Fibroblast of skin of left biceps (primary cell): ENCODE data around the gene IRF3.
"Not testable (repeated sequence)": the region's sequence is repeated elsewhere in the genome, so short reads cannot be mapped to it uniquely, and the experiment has no call there.

ENCODE experiments used
- DNase-seq, 2 experiments: peaks; one replicate each; pipeline ENCODE4 v3.0.0-alpha.2; 2013; ENCODE audit warnings: low read depth in 2 of 2

IRF3 gene

DNA sequence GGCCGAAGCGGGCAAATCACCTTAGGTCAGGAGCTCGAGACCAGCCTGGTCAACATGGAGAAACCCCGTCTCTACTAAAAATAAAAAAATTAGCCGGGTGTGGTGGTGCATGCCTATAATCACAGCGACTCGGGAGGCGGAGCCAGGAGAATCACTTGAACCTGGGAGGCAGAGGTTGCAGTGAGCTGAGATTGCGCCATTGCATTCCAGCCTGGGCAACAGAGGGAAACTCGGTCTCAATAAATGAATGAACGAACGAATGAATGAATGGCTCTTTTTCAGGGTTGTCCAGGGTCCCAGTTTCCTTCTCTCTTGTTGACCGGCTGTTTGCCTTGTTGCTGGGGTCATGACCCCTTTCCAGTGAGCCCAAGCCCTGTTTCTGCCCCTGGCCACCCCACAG, 47.8 kb downstream of the IRF3 start:
- DNase-seq, result not testable (repeated sequence)

DNA sequence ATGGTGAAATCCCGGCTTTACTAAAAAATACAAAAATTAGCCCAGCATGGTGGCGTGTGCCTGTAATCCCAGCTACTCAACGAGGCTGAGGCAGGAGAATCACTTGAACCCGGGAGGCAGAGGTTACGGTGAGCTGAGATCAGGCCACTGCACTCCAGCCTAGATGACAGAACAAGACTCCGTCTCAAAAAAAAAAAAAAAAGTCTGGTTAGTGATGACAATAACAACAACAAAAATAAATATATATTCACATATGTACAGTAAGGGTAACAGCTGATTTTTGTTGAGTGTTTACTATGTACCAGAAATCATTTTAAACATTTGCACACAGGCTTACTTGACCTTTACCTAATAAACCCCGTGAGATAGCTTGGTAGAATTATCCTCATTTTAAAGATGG, 48.7 kb downstream of the IRF3 start:
- DNase-seq, result no peak

DNA sequence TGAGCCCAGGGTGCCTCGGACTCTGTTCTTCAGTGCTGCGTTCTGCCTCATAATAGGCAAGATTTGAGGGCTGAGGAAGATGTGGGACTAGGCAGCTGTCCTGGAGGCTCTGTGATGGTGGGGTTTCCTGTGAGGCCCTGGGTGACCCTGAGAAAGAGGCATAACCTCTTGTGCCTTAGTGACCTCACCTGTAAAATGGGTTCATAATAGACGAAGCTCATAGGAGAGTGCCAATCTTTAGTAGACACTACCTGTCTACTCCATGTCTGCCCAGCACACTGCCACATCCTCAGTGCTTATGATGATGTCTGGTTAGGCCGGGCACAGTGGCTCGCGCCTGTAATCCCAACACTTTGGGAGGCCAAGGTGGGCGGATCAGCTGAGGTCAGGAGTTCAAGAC, 49.1 kb downstream of the IRF3 start:
- no peak for DNase-seq

DNA sequence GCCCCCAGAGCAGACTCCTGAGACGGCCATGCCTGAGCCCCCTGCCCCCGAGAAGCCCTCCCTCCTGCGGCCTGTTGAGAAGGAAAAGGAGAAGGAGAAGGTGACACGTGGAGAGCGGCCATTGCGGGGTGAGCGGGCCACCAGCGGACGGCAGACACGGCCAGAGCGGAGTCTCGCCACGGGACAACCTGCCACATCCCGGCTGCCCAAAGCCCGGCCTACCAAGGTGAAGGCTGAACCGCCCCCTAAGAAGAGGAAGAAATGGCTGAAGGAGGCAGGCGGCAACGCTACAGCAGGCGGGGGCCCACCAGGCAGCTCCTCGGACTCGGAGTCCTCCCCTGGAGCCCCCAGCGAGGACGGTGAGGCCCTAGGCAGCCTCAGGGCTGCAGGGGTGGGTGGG, 49.8 kb downstream of the IRF3 start:
- no peak for DNase-seq

DNA sequence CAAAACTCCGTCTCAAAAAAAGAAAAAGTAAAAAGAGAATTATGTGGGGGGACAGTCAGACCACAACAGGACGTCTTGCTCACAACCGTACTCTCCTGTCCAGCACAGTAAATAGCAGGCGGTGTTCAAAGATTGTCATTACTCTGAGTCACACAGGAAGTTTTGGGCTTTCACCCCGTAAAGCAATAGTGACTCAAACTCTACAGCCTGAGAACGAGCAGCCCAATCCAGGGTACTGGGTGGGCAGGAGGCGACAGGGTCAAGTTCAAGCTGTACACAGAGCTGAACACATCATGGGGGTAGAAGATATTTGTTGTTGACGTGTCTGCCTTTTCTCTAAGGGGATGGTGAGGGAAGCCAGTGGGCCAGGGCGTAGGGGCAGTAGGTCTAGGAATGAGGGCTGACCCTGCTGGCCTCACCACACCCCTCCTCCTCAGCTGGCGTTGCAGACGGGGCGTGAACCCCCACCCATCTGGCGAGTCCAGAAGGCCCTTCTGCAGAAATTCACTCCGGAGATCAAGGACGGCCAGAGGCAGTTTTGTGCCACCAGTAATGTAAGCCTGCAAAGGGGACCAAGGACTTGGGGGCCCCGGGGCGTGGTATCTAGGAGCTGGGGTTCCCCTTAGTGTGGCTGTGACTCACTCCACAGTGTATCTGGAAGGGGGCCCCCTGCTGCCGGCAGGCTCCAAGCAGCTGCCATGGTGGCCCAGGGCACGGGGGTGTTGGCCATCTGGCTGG, 51.4 kb downstream of the IRF3 start:
- no peak for DNase-seq

DNA sequence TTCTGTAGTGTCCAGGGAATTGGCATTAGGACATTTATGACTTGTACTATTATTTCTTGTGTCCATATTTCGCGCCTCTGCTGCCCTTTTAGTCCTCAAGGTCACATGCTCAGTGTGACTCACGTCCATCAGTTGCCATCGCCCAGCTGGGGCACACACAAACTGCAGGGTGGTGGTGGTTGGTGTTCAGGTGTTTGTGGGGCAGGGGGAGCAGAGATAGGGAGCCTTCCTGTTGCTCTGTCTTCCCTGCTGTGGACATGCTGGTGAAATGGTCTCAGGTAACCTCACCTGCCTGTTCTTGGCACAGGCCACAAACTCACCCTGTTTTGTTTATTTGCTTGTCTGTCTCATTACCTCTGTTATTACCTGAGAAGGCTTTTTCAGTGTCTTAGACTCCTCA, 52.3 kb downstream of the IRF3 start:
- DNase-seq, result no peak
